GM18498 (cell line): Measurements from ENCODE around the gene ZNF487.
A peak's percentile ranks its signal among the peaks of the same experiment; 100 is the strongest.
"Not testable (repeated sequence)": the region's sequence is repeated elsewhere in the genome, so short reads cannot be mapped to it uniquely, and the experiment has no call there.

Source experiments
- ATAC-seq: cut with Tn5 transposase; IDR thresholded peaks from one replicate; pipeline ENCODE4 v1.9.1; 2021; ENCODE audit warnings: mild to moderate bottlenecking, moderate library complexity; ENCODE audit not compliant: unreplicated experiment

Gene ZNF487

GRCh38 chr10:43403911-43404703, 32.8 kb upstream of the ZNF487 start:
- ATAC-seq: no peak

- no peak for ATAC-seq
Observed at GRCh38 chr10:43404704-43405084, 32.2 kb upstream of the ZNF487 start.

GRCh38 chr10:43407148-43407575, 29.7 kb upstream of the ZNF487 start:
- peak; percentile 33 for ATAC-seq

- peak; percentile 48 for ATAC-seq
Observed at GRCh38 chr10:43407576-43408330, 29.2 kb upstream of the ZNF487 start.

- ATAC-seq: peak; percentile 0
Observed at GRCh38 chr10:43408331-43408709, 28.6 kb upstream of the ZNF487 start.

- ATAC-seq: peak; percentile 74
Observed at GRCh38 chr10:43408710-43409384, 28.1 kb upstream of the ZNF487 start, which contains the start of gene HNRNPF. Gene HNRNPF (minus strand): TSS chr10:43409186. CDS start chr10:43387884, 21,302 bp downstream.

- ATAC-seq: no peak
Observed at GRCh38 chr10:43409385-43410109, 27.4 kb upstream of the ZNF487 start.

DNA sequence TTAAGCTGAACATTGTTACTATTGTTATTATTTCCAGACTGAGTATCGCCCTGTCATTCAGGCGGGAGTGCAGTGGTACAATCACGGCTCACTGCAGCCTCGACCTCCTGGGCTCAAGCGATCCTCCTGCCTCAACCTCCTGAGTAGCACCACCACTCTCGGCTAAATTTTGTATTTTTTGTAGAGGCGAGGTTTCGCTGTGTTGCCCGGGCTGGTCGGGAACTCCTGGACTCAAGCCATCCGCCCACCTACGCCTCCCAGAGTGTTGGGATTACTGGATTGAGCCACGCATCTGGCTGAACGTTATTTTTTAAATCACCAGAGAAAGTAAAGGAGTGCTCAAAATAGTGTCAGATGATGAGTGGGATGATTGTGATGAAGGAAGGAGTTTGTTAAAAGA, 26.6 kb upstream of the ZNF487 start:
- ATAC-seq: no peak

DNA sequence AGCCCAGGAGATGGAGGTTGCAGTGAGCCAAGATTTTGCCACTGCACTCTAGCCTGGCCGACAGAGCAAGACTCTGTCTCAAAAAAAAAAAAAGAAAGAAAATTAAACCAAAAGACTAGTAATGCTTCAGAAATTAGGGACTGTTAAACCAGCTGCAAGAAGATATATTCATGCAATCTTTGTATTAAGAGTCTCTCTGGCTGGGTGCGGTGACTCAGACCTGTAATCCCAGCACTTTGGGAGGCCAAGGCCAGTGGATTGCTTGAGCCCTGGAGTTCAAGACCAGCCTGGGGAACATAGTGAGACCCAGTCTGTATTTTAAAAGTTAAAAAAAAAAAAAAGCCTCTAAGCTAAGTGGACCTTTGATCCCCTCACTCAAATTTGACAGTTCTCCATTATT, 25.4 kb upstream of the ZNF487 start:
- ATAC-seq: no peak

GRCh38 chr10:43415544-43415943, 21.4 kb upstream of the ZNF487 start:
- no peak for ATAC-seq

GRCh38 chr10:43417950-43418768, 18.8 kb upstream of the ZNF487 start:
- no peak for ATAC-seq

- ATAC-seq: no peak
Observed at GRCh38 chr10:43419997-43420368, 16.9 kb upstream of the ZNF487 start.

DNA sequence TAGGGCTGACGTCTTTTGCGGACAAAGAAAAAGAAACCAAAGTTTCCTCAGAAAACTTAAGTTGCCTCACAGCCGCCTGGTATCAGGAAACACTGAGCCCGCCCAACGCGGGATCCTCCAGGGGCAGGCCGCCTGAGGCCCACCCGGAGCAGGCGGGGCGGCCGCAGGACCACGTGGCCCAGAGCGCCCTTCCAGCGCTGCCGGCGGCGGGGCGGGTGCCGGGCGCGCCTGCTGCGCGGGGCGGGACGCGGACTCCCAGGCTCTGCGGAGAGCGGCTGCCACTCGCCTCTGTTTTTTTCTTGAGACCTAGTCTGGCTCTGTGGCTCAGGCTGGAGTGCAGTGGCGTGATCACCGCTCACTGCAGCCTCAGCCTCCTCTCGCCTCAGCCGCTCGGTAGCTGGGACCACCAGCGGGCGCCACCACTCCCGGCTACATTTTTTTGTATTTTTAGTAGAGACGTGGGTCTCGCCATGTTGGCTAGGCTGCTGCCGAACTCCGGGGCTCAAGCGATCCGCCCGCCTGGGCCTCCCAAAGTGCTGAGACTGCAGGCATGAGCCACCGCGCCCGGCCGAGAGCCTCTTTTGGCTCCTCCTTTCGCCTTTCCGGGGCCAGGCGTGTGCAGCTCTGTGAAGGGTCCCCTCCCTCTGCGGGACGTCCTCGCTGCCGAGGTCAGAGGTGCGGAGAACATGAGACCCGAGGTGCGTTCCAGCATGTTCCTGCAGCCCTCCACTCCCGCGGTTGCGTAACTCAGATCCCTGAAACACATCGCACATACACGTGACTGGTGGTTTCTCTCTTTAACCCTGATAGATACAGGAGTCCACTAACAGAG, 16.3 kb upstream of the ZNF487 start:
- ATAC-seq: peak; percentile 92

DNA sequence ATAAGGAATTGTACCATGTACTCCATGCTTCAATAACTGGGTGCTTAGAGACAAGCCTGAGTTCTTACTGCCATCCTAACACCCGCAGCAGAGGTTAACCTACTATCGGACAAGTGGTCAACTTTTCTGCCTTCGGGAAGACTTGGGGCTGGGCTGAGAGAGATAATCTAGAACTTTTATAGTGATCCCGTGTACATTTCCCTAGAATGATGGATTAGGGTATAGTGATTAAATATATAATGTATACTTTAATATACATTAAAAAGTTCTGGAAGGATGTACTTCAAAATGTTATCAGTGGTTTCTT, 15.8 kb upstream of the ZNF487 start:
- ATAC-seq: no peak

DNA sequence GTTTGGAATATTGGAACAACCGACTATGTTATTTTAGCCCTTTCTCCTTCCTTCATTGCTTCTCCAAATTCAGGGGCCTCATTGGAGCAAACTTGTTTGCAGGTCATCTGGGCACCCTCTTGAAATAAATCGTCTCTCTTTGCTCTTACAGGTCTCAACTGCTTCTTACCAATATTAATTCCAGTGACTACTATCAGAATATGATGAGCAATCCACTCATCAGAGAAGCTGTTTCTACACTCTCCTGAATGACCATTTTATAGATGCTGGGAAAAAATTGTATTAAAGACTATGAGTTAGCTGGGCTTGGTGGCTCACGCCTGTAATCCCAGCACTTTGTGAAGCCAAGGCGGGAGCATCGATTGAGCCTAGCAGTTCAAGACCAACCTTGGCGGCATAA, 15.4 kb upstream of the ZNF487 start:
- no peak for ATAC-seq

DNA sequence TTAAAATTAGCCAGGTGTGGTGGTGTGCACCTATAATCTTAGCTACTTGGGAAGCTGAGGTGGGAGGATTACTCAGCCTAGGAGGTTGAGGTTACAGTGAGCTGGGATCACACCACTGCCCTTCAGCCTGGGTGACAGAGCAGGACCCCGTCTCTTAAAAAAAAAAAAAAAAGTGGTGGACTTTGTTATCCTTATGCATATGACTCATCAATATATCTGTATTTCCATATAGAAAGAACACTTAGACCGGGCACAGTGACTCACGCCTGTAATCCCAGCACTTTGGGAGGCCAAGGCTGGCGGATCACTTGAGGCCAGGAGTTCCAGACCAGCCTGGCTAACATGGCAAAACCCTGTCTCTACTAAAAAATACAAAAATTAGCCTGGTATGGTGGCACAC, 15.0 kb upstream of the ZNF487 start:
- not testable (repeated sequence) for ATAC-seq

- ATAC-seq: no peak
Observed at GRCh38 chr10:43424416-43424815, 12.5 kb upstream of the ZNF487 start.

GRCh38 chr10:43426476-43426875, 10.4 kb upstream of the ZNF487 start:
- not testable (repeated sequence) for ATAC-seq

DNA sequence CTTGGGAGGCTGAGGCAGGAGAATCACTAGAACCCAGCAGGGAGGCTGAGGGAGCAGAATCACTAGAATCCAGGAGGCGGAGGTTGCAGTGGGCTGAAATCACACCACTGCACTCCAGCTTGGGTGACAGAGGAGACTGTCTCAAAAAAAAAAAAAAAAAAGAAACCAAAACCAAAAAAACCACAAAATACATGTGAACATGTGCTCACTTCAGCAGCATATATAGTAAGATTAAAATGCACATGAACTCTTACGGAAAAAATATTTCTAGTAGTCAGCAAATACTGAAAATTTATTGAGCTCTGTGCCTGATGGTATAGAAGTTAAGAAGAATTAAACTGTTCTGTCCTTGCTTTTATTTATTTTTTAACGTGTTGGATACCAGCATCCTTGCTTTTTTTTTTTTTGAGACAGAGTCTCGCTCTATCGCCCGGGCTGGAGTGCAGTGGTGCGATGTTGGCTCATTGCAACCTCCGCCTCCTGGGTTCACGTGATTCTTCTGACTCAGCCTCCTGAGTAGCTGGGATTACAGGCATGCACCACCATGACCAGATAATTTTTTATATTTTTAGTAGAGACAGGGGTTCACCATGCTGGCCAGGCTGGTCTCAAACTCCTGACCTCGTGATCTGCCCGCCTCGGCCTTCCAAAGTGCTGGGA, 9.6 kb upstream of the ZNF487 start:
- ATAC-seq: peak; percentile 85
